HG02981 (cell line): ENCODE data around the gene ATP6V1G2.
"Not testable (repeated sequence)": the region's sequence is repeated elsewhere in the genome, so short reads cannot be mapped to it uniquely, and the experiment has no call there.

Experiments
- ATAC-seq: cut with Tn5 transposase; IDR thresholded peaks from one replicate; pipeline ENCODE4 v1.9.1; 2021; ENCODE audit warnings: mild to moderate bottlenecking, moderate library complexity; ENCODE audit not compliant: unreplicated experiment

ATP6V1G2 gene

DNA sequence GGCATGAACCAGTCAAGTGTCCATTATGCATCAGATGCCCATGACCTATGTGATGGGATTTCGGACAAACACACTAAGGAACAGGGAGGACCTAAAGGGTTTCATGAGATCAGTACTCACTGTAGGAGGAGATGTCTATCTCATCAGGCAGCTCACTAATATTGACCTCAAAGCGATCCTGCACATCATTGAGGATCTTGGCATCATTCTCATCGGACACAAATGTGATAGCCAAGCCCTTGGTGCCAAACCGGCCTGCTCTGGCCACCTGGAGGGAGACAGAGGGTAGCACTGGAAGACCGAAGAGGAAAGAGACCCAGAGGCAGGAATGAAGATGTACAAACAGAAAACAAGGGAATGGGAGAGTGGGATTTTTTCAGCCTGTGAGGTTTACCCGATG is 15.7 kb downstream of the ATP6V1G2 start:
- ATAC-seq = no peak

DNA sequence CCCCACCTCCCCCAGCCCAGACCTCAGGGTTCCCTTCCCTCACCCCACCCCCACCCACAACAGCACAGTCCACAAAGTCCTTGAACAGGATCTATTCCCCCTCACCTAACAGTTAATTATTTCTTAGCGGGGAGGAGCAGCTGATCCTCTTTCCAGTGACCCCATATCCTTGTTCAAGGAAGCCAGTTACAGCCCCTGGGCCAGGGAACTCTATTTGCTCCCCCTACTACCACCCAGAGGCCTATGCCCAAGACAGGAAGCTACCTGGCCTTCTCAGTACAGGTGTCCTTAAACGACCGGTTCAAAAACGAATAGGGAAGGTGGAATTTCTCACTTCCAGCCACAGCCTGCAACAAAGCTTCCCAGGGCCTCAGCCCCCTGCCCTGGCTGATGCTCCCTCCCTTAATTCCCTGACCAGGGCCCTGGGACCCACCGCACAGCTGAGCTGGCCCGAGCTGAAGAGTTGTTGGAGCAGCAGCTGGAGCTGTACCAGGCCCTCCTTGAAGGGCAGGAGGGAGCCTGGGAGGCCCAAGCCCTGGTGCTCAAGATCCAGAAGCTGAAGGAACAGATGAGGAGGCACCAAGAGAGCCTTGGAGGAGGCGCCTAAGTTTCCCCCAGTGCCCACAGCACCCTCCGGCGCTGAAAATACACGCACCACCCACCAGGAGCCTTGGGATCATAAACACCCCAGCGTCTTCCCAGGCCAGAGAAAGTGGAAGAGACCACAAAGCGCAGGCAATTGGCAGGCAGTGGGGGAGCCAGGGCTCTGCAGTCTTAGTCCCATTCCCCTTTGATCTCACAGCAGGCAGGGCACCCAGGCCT is 16.9 kb downstream of the ATP6V1G2 start:
- no peak for ATAC-seq

DNA sequence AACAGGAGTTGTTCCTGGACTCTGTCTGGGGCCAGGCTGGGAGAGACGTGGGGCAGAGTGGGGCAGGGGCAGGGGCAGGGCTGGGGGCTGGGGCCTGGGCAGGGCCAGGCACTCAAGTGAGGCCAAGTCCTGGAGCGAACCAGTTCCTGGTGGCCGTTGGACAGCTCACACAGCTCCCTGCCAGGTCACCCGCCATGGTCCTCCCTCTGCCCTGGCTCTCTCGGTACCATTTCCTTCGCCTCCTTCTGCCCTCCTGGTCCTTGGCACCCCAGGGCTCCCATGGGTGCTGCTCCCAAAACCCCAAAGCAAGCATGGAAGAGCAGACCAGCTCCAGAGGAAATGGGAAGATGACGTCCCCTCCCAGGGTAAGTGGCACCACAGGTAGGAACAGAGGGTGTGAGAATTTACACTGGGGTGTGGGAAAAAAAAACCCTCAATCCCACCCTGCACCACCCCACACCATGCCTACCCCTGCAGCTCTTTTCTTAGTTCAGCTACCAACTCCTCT is 17.5 kb downstream of the ATP6V1G2 start, which contains the start of gene MCCD1:
Gene MCCD1 (plus strand): TSS at position 142 of the 508 bp plus-strand sequence. CDS start 53 bp downstream, at position 195.
- no peak for ATAC-seq

DNA sequence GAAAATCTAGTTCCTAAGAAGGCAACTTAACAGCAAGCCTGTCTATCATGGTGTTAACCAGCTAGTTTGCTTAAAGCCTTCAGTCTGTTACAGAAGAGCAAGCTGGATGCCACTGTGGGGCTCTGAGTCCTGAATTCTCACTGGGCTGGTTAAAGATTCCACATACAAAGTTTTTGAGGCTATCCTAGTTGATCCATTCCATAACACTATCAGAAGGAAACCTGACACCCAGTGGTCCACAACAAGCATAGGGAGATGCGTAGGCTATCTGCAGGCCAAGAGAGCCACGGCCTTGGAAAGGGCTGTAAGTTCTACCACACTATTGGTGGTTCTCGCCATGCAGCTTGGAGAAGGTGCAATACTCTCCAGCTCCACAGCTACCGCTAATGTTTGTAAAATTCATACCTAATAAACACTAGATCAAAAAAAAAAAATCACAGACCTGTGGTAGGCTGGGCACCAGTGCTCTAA is 18.1 kb downstream of the ATP6V1G2 start:
- no peak for ATAC-seq

DNA sequence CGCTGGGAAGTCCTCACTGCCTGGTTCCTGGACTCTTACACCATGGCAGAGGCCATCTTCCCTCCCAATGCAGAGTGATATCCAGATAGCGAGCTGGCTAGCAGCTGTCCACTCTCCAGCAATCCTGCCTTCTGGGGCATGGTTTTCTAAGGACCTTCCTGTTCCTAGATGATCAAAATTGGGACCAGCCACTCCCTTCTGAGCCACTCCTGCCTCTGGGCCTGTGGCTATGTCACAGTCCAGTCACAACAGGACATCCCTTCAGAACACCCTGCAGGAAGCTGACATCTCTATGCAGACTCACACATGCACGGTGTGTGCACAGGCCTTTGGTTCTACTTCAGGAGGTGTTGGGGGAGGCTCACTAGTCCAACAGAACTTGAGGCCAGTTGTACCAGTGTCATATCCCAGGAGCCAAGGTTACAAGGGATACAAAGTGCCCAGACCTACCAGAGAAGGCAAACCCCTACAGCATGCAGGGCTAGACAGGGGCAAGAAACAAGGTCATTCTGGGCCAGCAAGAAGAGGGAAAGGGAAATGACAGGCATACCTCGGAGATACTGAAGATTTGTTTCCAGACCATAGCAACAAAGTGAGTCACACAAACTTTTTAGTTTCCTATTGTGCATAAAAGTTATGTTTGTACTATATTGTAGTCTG is 20.3 kb downstream of the ATP6V1G2 start:
- no peak for ATAC-seq

DNA sequence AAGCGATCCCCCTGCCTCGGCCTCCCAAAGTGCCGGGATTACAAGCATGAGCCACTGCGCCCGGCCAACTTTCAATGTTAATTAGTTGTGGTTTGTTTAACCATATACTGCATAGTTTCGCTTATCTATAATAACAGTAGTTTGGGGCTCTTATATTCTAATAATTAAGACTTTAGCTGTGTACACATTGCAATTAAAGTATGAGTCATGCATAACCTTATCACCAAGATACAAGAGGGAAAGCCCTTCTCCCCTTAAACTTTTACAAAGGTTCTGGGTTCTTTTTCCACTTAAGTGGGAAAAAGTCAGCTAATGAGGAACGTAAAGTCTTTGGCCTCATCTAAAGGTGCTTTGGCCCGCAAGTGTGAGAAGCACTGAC is 20.9 kb downstream of the ATP6V1G2 start:
- no peak for ATAC-seq

DNA sequence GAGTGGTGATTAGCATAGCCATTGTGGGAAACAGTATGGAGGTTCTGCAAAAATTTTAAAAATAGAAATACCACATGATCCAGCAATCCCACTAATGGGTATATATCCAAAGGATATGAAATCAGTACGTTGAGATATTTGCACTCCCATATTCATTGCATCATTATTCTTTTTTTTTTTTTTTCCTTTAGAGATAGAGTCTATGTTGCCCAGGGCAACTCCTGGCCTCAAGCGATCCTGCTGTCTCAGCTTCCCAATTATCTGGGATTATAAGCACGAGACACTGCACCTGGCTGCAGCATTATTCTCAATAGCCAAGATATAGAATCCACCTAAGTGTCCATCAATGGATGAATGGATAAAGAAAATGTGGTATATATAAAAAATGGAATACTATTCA is 24.6 kb downstream of the ATP6V1G2 start:
- ATAC-seq = no peak

DNA sequence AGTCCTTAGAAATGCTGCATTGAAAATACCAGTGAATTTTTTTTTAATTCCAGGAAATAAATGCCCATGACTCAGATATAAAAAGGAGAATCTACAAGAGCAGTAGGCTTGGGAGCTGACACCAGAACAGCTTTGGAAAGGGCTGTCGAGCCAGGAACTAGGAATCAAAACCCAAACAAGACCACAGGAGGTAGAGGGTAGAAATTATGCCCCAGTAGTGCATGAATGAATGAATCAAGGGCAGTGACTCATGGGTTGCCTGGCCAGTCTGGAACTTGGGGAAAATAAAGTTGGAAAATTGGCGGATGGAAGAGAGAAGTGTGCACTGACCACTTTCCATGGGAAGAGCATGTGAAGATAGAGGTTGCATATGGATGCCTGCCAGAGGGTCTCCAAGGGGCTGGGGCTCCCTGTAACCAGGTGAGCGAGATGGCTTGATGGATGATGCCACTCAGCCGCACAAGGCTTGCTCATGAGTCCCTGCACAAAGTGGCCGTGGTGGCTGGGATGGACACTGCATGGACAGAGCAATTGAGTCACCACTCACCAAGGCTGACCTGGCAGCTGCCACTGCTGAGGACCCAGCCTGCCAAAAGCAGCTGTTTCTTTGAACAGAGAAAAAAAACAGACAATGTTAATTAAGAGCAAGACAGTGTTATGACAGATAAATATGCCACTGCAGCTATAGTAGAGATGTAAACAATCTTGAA is 32.8 kb downstream of the ATP6V1G2 start:
- no peak for ATAC-seq

DNA sequence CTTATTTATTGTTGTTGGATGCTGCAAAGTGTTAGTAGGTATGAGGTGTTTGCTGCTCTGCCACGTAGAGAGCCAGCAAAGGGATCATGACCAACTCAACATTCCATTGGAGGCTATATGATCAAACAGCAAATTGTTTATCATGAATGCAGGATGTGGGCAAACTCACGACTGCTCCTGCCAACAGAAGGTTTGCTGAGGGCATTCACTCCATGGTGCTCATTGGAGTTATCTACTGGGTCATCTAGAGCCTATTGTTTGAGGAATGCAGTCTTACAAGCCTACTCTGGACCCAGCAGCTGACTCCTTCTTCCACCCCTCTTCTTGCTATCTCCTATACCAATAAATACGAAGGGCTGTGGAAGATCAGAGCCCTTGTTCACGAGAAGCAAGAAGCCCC is 36.4 kb downstream of the ATP6V1G2 start:
- ATAC-seq = no peak

DNA sequence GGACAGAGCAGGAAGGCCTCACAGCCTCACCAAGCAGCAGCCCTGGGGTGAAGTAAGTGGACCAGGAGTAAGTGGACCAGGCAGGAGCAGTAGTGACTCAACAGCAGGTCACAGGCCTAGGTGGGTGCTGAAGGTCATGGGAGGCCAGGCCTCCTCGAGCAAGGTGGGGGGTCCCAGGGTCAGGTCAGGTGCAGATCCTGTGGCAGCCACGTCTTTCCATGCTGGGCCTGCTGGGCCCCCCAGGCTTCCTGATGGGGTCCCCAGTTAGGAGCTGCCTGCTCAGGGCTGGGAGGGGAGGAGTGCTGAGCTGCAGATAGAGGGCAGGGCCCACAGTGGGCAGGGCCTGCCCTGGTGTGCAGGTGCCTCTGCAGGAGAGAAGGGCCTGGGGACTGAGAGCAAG is 37.4 kb downstream of the ATP6V1G2 start:
- not testable (repeated sequence) for ATAC-seq

DNA sequence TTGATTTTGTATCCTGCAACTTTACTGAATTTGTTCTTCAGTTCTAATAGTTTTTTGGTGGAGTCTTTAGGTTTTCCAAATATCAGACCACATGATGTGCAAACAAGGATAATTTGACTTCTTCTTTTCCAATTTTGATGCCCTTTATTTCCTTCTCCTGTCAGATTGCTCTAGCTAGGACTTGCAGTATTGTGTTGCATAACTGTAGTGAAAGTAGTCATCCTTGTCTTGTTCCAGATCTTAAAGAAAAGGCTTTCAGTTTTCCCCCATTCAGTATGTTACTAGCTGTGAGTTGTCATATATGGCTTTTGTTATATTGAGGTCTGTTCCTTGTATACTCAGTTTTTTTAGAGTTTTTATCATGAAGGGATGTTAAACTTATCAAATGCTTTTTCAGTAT is 43.8 kb downstream of the ATP6V1G2 start:
- no peak for ATAC-seq

DNA sequence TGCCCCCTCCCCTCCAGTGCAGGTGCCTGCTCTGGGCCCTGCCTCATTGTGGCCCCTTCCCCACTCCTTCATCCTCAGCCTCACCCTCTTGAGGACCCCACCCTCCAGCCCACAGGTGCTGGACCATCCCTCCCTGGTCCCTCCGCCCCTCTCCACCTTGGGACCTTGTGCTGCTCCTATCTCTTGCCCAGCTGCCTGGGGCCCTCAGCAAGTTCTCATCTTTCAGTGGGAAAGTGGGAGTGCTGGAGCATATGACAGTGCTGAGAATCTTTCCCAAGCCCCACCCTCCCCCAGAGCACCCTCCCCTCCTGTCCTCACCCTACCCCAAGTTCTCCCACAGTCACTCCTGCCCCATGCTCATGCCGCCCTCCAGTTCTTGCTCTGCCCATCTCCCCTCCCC is 46.8 kb downstream of the ATP6V1G2 start:
- ATAC-seq = not testable (repeated sequence)

DNA sequence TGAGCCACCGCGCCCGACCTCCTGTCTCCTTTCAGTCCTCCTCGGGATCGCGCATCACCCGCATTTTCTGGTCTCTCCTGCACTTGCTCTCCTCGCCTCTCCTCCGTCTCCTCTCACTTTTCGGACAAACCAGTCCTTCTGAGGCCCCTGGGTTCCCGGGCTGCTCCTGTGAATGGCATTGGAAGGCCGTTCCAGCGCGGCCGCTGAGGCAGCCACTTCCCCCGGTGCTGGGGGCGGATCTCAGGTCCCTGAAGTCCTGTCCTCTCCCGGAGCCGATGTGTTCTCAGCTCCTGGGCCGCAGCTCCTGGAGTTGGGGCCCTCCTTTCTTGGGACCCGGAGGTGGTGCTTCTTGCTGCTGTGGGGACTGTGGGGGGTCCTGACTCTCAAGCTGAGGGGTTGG is 47.7 kb downstream of the ATP6V1G2 start:
- no peak for ATAC-seq

DNA sequence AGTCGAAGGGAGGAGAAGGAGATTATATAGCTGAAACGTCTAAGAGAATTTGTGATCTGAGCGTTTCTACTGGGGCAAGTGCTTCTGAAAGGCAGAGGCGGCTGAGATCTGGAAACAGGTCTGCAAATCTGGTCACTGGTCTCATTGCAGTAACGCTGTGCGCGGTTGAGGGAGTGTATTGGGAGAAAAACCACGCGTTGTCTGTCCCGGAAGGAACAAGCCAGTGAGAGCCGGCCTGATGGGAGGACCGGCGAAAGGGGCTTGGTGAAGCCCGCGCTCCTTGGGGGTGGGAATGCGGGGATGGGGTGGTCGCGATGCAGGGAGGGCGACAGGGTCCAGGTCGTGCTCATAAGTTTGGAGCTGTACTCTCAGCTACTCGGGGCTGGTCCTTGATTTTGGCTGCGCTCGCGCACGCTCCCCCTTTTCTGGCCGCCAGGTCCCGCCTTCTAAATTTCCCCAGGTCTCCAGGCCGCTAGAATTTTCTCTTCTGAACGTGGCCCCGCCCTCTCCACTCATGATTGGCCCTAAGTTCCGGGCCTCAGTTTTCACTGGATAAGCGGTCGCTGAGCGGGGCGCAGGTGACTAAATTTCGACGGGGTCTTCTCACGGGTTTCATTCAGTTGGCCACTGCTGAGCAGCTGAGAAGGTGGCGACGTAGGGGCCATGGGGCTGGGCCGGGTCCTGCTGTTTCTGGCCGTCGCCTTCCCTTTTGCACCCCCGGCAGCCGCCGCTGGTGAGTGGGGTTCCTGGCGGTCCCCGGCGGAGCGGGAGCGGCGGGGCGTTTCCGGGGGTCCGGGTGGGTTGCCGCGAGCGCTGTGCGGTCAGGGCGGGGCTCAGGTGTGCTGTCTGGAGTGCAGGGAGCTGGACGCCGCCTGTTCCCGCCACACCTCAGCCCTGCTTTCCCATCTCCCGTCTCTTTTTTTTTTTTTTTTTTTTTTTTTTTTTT is 48.6 kb downstream of the ATP6V1G2 start, which contains the start of gene MICB:
Gene MICB (plus strand): TSS at position 615 of the 946 bp plus-strand sequence. CDS start 49 bp downstream, at position 664.
- peak; percentile 44 for ATAC-seq

DNA sequence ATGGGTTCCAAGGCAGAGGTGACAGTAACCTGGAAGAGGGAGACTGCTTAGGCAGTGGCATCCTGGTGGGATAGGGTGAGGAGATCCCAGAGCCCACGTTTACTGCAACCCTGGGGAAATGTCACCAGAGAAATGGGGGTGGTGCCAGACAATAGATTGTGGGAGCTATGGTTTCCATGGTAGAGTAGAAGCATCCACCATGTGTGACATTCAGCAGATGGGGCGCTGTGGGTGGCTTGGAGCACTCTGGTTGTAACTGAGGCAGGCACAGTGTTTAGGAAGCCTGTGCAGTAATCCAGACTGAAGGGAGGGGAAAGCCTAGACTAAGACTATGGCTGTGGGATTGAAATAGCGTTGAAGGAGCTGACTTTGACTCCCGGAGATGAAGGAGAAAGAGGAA is 49.6 kb downstream of the ATP6V1G2 start:
- not testable (repeated sequence) for ATAC-seq

DNA sequence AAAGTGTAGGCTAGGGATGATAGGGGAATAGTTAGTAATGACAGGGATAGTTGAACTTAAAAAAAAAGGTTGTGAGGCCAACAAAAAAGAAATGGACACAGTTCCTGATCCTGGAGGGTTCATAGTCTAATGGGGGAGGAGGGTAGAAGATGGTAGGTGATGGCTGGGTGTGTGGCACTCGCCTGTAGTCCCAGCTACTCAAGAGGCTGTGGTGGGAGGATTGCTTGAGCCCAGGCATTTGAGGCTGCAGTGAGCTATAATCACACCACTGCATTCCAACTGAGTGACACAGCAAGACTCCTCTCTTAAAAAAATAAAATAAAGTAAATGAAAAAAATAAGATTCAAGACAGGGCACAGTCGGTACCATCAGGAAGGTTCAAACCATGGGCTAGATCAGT is 50.8 kb downstream of the ATP6V1G2 start:
- no peak for ATAC-seq
